Mononuclear cell (primary cell): ENCODE measurements around the gene PDGFRA. TPM values are rescaled to one million over a fixed set of nuclear protein-coding genes. Genes with fewer than 3 reads are reported as not detected.

Source experiments
- H3K27me3 ChIP-seq: 2 replicates; pipeline ENCODE4 v1.6.0; 2011; ENCODE audit warnings: low read length, control low read depth; ENCODE audit not compliant: insufficient read depth
- H3K4me1 ChIP-seq: 2 replicates; pipeline ENCODE4 v1.5.1; 2011; ENCODE audit warnings: mild to moderate bottlenecking, low read length, control low read depth; ENCODE audit not compliant: insufficient read depth
- H3K4me3 ChIP-seq: 2 replicates; pipeline ENCODE4 v1.5.1; 2011; ENCODE audit warnings: mild to moderate bottlenecking, low read length, moderate library complexity
- H3K9me3 ChIP-seq: 2 replicates; pipeline ENCODE4 v1.5.1; 2011; ENCODE audit warnings: low read depth, mild to moderate bottlenecking, control low read depth, low read length
- total RNA-seq: library from RNA; depleted of rRNA; stranded (reverse); fragments of >200 nt; gene quantifications from one replicate; pipeline ENCODE4 v1.2.3, GENCODE V29; 2012

The PDGFRA gene
- total RNA-seq, result 0.94 TPM

DNA sequence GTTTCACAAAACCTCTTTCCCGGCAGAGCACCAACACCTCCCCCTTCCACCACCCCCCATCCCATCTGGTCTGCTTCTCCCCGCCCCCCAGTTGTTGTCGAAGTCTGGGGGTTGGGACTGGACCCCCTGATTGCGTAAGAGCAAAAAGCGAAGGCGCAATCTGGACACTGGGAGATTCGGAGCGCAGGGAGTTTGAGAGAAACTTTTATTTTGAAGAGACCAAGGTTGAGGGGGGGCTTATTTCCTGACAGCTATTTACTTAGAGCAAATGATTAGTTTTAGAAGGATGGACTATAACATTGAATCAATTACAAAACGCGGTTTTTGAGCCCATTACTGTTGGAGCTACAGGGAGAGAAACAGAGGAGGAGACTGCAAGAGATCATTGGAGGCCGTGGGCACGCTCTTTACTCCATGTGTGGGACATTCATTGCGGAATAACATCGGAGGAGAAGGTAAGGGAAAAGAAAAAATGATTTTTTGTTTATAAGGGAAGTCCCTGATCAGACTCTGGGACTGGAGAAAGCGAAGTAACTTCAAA is at the start of gene PDGFRA:
Gene PDGFRA, plus strand, starts transcription at position 333 of the 541 bp plus-strand sequence. CDS start 29,476 bp downstream, outside the sequence.
- Histone ChIP-seq H3K4me3 (no peak within 1 kb of the TSS), H3K27me3 (peaks cover 86% of the 10 kb centered on the region), H3K9me3 (no peaks in the 10 kb centered on the region), H3K4me1 (peaks cover 60% of the 10 kb centered on the region)

DNA sequence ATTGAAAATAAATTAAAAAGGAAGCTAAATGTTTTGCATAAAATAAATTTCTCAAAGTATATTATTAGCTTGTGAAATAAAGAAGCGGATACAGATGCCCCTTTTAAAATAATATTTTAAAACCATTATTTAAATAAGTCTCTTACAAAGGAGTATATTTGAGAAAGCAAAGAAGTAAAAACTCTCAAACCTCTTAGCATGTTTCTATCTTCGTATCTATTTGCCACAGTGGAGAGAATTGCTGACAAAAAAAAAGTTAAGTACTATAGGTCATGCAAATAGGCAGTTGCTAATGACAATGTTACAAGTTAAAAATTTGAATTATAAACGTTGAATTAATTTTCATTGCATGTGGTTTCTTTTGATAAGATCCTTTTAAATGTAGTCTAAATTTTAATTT is 44.5 kb upstream of the PDGFRA start:
- H3K9me3 ChIP-seq, result no peaks in the 10 kb centered on the region

DNA sequence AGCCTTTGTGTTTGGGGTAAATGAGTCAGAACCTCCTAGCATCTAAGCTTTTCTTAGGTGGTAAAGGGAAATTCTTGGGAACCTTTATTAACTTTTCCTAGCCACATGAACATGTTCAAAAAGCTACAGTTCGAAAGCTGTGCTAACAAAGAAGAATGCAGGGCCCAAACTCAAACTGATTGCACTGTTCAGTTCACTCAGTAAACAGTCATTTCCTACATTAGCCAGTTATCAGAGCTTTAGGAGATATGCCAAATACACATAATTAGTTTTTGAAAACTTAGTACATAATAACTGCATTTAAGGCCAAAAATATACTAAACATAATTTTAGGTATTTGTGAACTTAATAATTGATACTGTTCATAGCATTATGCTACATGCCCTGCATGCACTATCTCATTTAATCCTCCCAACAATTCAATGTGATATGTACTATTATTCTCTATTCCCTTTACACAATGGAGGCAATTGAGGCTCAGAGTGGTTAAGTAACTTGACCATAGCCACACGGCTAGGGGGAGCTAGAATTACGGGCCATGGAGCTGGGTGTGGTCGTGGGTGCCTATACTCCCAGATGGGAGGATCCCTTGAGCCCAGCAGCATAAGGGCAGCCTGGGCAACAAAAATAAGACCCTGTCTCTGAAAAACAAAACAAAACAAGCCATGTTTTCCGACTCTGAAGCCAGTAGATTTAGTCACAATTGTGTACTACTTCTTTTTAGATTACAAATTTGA is 43.9 kb upstream of the PDGFRA start:
- Histone ChIP-seq H3K4me1 (no peaks in the 10 kb centered on the region), H3K9me3 (no peaks in the 10 kb centered on the region), H3K27me3 (no peaks in the 10 kb centered on the region), H3K4me3 (no peak overlapping the region)

More for the DNA sequence above, 44.5 kb upstream of the PDGFRA start:
- no peak overlapping the region for H3K4me3 ChIP-seq
- no peaks in the 10 kb centered on the region for H3K4me1 ChIP-seq
- no peaks in the 10 kb centered on the region for H3K27me3 ChIP-seq

DNA sequence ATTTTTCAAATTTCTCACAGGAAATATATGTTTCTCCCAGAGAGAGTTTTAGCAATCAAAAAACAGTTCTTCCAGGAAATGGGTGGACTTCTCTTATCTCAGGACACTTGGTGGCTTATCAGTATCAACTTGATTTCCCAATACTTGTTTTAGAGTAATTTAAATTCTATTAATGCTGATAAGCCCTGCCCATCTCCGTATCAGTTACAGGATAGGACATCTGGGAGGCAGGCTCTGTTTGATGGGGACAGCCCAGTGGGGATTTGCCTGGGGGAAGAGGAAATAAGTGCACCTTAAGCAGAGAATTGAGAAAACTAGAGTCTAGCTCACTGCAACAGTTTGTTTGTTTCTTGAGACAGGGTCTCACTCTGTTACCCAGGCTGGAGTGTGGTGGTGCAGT is 43.2 kb upstream of the PDGFRA start:
- H3K27me3 ChIP-seq, result no peaks in the 10 kb centered on the region
- no peaks in the 10 kb centered on the region for H3K4me1 ChIP-seq
- no peak overlapping the region for H3K4me3 ChIP-seq
- H3K9me3 ChIP-seq, result no peaks in the 10 kb centered on the region

DNA sequence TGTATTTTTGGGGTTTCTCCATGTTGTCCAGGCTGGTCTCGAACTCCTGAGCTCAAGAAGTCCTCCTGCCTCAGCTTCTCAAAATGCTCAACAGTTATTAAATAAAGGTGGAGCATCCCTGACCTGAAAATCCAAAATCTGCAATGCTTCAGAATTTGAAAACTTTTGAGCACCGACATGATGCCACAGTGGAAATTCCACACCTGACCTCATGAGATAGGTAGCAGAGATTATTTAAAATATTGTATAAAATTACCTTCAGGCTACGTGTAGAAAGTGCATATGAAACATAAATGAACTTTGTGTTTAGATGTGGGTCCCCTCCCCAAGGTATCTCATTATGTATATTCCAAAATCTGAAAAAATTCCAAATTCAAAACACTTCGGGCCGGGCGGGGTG is 42.7 kb upstream of the PDGFRA start:
- Histone ChIP-seq H3K27me3 (no peaks in the 10 kb centered on the region), H3K4me3 (no peak overlapping the region), H3K9me3 (no peaks in the 10 kb centered on the region), H3K4me1 (no peaks in the 10 kb centered on the region)

DNA sequence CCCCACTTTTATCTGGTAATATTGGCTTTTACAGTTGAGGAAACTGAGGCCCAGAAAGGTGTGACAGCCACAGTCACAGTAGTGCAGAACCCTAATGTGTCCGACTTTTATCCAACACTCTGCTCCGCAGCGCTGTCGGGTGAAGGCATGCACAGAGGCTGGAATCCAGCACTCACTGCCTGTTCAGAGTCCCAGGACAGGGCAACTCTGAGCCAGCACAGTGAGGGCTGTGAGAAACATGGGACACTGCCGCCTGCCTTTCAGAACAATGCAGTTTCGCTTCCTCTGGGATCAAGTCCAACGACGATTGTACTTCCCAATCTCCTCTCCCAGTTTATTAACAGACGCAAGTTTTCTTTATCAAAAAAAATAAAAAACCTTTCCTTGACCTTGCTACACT is 41.9 kb upstream of the PDGFRA start:
- Histone ChIP-seq H3K9me3 (no peaks in the 10 kb centered on the region), H3K4me3 (no peak overlapping the region), H3K27me3 (no peaks in the 10 kb centered on the region), H3K4me1 (no peaks in the 10 kb centered on the region)

DNA sequence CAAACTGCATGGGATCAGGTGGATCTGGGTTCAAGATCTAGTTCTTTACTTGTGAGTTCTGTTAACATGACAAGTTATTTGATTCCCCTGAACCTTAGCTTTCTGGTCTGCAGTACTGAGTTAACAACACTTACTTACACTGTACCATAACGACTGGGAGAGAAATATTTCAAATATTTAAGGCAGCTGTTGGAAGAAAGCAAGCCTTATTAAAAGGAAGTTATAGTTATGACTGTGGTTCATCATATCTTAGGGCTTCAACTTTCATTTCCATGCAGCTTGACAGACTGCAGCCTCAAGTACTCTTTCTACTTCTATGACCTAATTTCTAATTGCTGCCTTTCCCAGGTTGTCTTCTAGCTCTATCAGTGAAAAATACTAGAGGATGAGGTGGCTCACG is 40.0 kb upstream of the PDGFRA start:
- no peaks in the 10 kb centered on the region for H3K9me3 ChIP-seq
- no peaks in the 10 kb centered on the region for H3K27me3 ChIP-seq

DNA sequence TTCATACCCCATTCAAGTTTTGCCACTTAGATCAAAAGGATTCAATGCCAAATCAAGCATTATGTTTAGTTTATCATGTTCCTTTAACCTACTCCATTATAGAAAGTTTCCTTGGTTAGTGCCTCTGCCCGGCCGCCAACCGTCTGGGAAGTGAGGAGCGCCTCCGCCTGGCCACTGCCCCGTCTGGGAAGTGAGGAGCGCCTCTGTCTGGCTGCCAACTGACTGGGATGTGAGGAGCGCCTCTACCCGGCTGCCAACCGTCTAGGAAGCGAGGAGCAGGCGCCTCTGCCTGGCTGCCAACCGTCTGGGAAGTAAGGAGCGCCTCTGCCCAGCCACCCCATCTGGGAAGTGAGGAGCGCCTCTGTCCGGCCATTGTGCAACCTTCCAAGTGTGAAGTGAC is 36.3 kb upstream of the PDGFRA start:
- H3K4me1 ChIP-seq, result no peaks in the 10 kb centered on the region
- no peaks in the 10 kb centered on the region for H3K27me3 ChIP-seq
- H3K9me3 ChIP-seq, result no peaks in the 10 kb centered on the region
- no peak overlapping the region for H3K4me3 ChIP-seq

More for the DNA sequence above, 40.0 kb upstream of the PDGFRA start:
- Histone ChIP-seq H3K4me3 (no peak overlapping the region), H3K4me1 (no peaks in the 10 kb centered on the region)

DNA sequence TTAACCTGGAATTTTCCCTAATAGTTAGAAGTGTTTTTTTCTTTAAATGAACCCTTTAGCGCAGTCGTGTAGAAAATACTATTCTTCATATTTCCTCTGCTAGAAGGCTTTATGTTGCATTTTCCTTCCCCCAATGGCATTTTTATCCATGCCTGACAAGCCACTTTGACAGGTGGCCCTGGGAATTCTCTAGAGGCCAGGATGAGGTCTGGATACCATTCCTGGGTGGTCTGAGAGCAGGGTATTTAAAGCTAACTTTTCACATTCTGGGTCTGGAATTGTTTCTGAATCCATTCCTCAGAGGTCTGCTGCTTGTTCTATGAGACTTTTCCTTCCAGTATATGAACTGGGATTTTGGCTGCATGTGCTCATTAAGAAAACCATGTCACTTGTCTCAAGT is 31.2 kb upstream of the PDGFRA start:
- Histone ChIP-seq H3K27me3 (no peaks in the 10 kb centered on the region), H3K4me3 (no peak overlapping the region), H3K9me3 (no peaks in the 10 kb centered on the region)

DNA sequence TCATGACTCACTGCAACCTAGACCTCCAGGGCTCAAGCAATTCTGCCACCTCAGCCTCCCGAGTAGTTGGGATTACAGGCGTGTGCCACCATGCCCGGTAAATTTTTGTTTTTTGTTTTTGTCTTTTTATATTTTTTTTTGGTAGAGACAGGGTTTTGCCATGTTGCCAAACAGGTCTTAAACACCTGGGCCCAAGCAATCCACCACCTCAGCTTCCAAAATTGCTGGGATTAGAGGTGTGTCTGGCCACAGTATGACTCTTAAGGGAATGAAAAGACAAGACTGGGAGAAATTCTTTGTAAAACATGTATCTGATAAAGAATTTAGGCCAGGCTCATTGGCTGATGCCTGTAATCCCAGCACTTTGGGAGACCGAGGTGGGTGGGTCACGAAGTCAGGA is 29.2 kb upstream of the PDGFRA start:
- Histone ChIP-seq H3K9me3 (no peaks in the 10 kb centered on the region), H3K4me3 (no peak overlapping the region), H3K27me3 (no peaks in the 10 kb centered on the region), H3K4me1 (no peaks in the 10 kb centered on the region)

More for the DNA sequence above, 31.2 kb upstream of the PDGFRA start:
- no peaks in the 10 kb centered on the region for H3K4me1 ChIP-seq

DNA sequence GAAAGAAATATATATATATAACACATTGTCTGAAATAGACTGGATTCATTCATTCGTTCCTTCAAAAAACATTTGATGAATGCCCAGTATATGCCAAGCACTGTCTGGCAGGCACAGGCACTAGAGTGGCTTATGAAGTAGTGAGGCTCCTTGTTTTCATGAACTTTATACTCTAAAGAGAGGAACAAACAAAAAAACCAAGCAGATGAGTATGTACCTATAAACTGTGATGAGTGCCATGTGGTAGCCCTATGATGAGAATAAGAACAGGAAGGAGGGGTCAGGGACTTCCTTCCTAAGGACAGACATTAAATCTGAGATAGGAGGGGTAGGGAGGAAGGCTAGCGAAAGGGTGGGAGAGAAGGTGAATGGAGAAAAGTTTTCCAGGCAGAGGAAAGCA is 19.5 kb upstream of the PDGFRA start:
- H3K4me1 ChIP-seq, result no peaks in the 10 kb centered on the region
- H3K4me3 ChIP-seq, result no peak overlapping the region
- no peaks in the 10 kb centered on the region for H3K9me3 ChIP-seq
- H3K27me3 ChIP-seq, result no peaks in the 10 kb centered on the region

DNA sequence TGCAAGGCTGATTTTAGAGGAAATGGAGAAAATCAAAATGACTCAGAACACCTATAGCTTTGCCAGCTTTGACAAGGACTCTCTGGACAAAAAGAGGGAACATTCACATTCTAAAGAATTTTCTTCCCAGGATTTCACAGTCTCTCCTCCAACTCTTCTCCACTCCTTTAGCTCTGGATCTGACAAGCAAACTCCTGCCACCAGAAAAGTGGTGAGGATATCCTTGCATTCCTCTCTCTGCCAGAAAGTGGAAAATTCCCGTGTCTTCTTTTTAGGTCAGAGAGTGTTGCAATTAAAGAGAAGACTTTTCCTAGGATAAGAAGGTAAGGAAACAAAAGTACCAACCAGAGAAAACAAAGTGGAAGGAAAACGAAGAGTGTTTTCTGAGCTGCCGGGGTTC is 16.1 kb upstream of the PDGFRA start:
- H3K27me3 ChIP-seq, result peaks cover 4% of the 10 kb centered on the region
- H3K4me1 ChIP-seq, result peaks cover 4% of the 10 kb centered on the region
- H3K9me3 ChIP-seq, result no peaks in the 10 kb centered on the region
- no peak overlapping the region for H3K4me3 ChIP-seq

DNA sequence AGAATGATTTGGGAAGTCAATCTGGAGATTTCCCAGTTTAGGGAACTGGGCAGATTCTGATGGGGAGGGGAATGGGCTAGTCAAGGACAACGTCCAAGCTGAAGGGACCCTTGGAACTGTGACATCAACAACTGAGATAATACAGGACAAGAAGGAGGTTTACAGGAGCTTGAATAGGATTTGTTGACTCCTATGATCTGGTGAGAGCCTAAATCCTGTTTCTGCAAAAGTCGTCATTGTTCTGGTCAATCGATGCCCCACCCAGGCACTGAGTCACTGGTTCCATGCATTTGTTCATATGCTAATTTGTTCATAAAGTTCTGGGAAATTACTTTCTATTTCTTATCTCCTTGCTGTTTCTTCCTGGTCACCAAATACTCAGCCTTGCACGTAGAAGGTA is 15.3 kb upstream of the PDGFRA start:
- no peak overlapping the region for H3K4me3 ChIP-seq
- no peaks in the 10 kb centered on the region for H3K9me3 ChIP-seq
- H3K4me1 ChIP-seq, result peaks cover 4% of the 10 kb centered on the region
- H3K27me3 ChIP-seq, result peaks cover 12% of the 10 kb centered on the region

DNA sequence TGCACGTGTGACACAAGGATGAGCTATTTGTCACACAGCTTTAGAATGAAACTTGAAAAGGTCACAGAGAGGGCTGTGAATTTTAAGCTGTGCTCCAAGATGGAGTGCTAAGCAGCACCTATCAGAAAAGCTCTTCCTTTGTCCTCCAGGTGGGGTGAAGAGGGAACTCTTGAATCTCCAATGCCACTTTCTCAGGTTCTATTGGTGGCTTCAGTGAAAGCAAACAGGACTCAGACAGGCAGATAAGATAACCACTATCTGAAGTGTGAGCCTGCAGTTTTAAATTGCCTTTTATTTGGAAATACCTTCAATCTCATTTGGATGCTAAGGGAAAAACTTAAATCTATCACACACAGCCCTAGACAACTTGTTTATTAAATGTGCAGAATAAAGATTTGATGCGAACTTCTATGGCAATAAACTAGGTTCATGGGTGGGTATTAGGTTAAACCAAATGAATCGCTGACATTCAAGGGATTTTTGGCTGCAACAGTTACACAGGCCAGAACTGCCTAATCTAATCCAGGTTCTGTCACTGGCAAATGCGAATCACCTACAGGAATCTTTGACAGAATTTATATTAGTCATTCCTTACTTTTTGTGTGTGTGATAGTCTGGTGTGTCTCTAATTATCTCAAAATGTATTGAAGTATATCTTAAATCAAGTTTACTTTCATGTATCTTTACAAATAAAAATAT is 13.6 kb upstream of the PDGFRA start:
- H3K27me3 ChIP-seq, result peaks cover 13% of the 10 kb centered on the region
- H3K4me1 ChIP-seq, result peaks cover 4% of the 10 kb centered on the region
- no peak overlapping the region for H3K4me3 ChIP-seq
- no peaks in the 10 kb centered on the region for H3K9me3 ChIP-seq

DNA sequence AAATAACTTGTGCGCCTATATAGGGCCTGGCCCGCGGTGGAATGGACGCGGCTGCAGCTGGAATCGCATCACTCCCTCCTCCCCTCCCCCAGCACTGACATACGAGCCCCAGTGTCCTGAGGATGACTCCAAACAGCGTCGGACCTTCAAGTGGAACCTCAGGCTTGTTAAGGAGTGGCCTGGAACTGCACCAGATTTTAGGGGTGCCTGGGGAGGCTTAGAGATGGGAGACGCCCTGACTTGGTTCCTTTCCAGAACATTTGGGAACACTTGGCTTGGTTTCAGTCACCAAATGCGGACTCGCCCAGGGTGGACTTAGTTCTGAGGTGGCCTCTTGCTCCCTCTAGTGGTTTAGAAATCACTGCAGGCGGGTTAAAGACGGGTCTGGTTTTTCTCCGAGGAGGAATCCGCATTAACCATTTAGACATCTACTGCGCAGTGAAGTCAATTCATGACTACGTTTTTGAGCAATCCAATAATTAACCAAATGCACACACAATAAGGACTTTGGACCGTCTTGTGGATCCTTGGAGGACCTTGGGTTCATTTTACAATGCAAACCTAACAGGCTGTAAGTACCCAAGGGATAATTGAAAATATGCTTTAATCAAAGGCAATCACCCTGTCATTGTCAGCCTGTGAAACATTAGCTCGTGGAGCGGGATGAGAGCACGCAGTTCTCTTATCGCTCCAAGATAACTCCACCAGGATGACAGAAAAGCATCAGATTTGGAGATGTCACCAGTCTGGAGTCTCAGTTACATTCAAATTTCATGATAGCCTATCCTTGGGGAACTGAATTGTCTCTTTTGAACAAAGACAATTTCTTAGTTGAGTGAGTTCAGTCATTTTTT is 11.2 kb upstream of the PDGFRA start:
- Histone ChIP-seq H3K4me3 (no peak overlapping the region), H3K9me3 (no peaks in the 10 kb centered on the region), H3K27me3 (peaks cover 25% of the 10 kb centered on the region), H3K4me1 (peaks cover 4% of the 10 kb centered on the region)
